ENCODE measurements around the gene DOK1.

DNA sequence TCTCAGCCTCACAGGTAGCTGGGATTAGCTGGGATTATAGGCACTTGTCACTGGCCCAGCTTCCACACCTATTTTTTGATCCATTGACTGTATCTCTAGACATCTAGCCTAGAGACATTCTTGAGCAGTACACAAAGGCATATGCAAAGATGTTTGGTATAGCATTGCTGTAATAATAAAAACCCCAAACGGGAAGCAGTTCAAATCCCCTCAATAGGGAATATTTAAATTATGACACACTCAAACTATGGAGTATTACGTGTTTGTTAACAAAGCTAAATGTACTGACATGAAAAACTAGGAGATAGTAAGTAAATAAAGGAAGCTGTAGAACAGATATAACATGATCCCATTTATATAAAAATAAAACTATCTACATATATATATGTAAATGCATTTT lies 27.7 kb downstream of the DOK1 start:
- TF ChIP-seq, protein P1, sequence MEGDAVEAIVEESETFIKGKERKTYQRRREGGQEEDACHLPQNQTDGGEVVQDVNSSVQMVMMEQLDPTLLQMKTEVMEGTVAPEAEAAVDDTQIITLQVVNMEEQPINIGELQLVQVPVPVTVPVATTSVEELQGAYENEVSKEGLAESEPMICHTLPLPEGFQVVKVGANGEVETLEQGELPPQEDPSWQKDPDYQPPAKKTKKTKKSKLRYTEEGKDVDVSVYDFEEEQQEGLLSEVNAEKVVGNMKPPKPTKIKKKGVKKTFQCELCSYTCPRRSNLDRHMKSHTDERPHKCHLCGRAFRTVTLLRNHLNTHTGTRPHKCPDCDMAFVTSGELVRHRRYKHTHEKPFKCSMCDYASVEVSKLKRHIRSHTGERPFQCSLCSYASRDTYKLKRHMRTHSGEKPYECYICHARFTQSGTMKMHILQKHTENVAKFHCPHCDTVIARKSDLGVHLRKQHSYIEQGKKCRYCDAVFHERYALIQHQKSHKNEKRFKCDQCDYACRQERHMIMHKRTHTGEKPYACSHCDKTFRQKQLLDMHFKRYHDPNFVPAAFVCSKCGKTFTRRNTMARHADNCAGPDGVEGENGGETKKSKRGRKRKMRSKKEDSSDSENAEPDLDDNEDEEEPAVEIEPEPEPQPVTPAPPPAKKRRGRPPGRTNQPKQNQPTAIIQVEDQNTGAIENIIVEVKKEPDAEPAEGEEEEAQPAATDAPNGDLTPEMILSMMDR (IDR thresholded peaks at IDR 0.05; ENCODE audit: borderline replicate concordance, extremely low read depth, low read length, poor library complexity, severe bottlenecking): no peak
- no peak for TF ChIP-seq EZH2 (IDR thresholded peaks at IDR 0.05; ENCODE audit: borderline replicate concordance, low read depth, low read length, severe bottlenecking)

All from DND-41 (cell line).